Measurements from ENCODE around the gene LRP1B. TPM values are rescaled to one million over a fixed set of nuclear protein-coding genes. Genes with fewer than 3 reads are reported as not detected.
A peak's percentile ranks its signal among the peaks of the same experiment; 100 is the strongest.

Gene LRP1B
- total and polyA plus RNA-seq, 2 of the 8 experiments (the other 6 are each of a cell fraction or from before 2014, with no cell fraction given) = 0.03 TPM; not detected in 1

GRCh38 chr2:140600116-140600515, 1530.7 kb downstream of the LRP1B start:
- Histone ChIP-seq H4K8ac (ENCODE audit: extremely low read depth, insufficient read depth, low read length) (no peak overlapping the region), H3K36me3 (ENCODE audit: control insufficient read depth in 2 of 4, insufficient read depth in 4 of 4, low read length in 3 of 4) (no peaks in the 10 kb centered on the region)
- no peak for TF ChIP-seq YY1 (IDR thresholded peaks at IDR 0.05; ENCODE audit: low read depth, low read length)
- TF ChIP-seq MAFK (IDR thresholded peaks at IDR 0.05; ENCODE audit: low read depth, low read length) = peak; percentile 95

More at GRCh38 chr2:140600116-140600515, 1530.7 kb downstream of the LRP1B start:
- H3K23me2 ChIP-seq (ENCODE audit: low read depth, low read length) = no peaks in the 10 kb centered on the region
- no peak overlapping the region for H3K9ac ChIP-seq (replicated peaks in 1 of 4; ENCODE audit: extremely low read depth in 1 of 4, low read depth in 3 of 4, low read length in 3 of 4)
- no peak overlapping the region for H2AK5ac ChIP-seq (ENCODE audit: low read depth, low read length)
- H3K79me2 ChIP-seq (ENCODE audit: control insufficient read depth in 1 of 2, insufficient read depth in 2 of 2, low read length in 2 of 2) = no peaks in the 10 kb centered on the region
- H3K18ac ChIP-seq (ENCODE audit: extremely low read depth, low read length) = no peak overlapping the region
- no peak overlapping the region for H3K4me3 ChIP-seq (ENCODE audit: extremely low read depth in 1 of 4, insufficient read depth in 2 of 4, low read depth in 3 of 4, low read length in 4 of 4)
- DNase-seq (ENCODE audit: low read depth in 1 of 2, low spot score in 2 of 2) = no peak
- H3K27ac ChIP-seq (ENCODE audit: low read depth, low read length) = no peak overlapping the region
- no peak overlapping the region for H3K4ac ChIP-seq (replicated peaks; ENCODE audit: insufficient read length, low read depth, low read length)
- H3K23ac ChIP-seq (ENCODE audit: insufficient read length) = no peak overlapping the region
- H2BK20ac ChIP-seq (ENCODE audit: low read length) = no peak overlapping the region
- no peak overlapping the region for H2BK15ac ChIP-seq (ENCODE audit: low read length)
- no peak overlapping the region for H2AFZ ChIP-seq (ENCODE audit: low read length)
- no peak overlapping the region for H4K5ac ChIP-seq (ENCODE audit: insufficient read length, low read depth, low read length)
- no peaks in the 10 kb centered on the region for H4K20me1 ChIP-seq (replicated peaks in 1 of 2; ENCODE audit: control insufficient read depth in 1 of 2, insufficient read depth in 2 of 2, low read length in 2 of 2)
- no peaks in the 10 kb centered on the region for H3K4me1 ChIP-seq (replicated peaks in 1 of 4; ENCODE audit: control insufficient read depth in 3 of 4, insufficient read depth in 4 of 4, low read length in 3 of 4)
- FAIRE-seq = no peak
- H3K79me1 ChIP-seq (ENCODE audit: low read depth, low read length) = no peaks in the 10 kb centered on the region
- POLR2A ChIA-PET (ENCODE audit: partially characterized antibody) = no interaction called here
- no peak overlapping the region for H3K14ac ChIP-seq (ENCODE audit: insufficient read length)
- no peak overlapping the region for H3K56ac ChIP-seq (replicated peaks; ENCODE audit: insufficient read length, low read depth, low read length)
- no peaks in the 10 kb centered on the region for H3K27me3 ChIP-seq (replicated peaks in 1 of 4; ENCODE audit: control insufficient read depth in 3 of 4, extremely low read depth in 1 of 4, insufficient read depth in 3 of 4, low read length in 3 of 4)
- no peak overlapping the region for H3K4me2 ChIP-seq (ENCODE audit: insufficient read depth in 1 of 2, low read depth in 2 of 2, low read length in 2 of 2)
- CTCF ChIA-PET (ENCODE audit: partially characterized antibody) = interaction anchor here (1.7 kb wide), 1 partner anchor 14 kb away, joined by 6 read pairs; no protein-coding TSS in a partner anchor
- H2BK5ac ChIP-seq (ENCODE audit: low read depth, low read length) = no peak overlapping the region
- 92% methylated on average over 1 of the region's 1 CpG; no CpG with 5 or more reads in 1 of the 2 experiments for WGBS, 2 experiments (ENCODE audit: extremely low coverage in 1 of 2, insufficient coverage in 1 of 2, insufficient read length in 1 of 2, insufficient replicate concordance in 2 of 2, low coverage in 1 of 2, low lambda C conversion rate in 2 of 2, missing lambda C conversion rate in 1 of 2)
- H2BK120ac ChIP-seq (replicated peaks; ENCODE audit: low read depth, low read length) = no peak overlapping the region
- H3K9me3 ChIP-seq (ENCODE audit: insufficient read depth in 2 of 2, low read depth in 1 of 2, low read length in 1 of 2) = no peaks in the 10 kb centered on the region
- no peak overlapping the region for H4K91ac ChIP-seq (replicated peaks; ENCODE audit: insufficient read length, low read length)
- H2BK12ac ChIP-seq (ENCODE audit: low read depth, low read length) = no peak overlapping the region

Data from H1 (cell line).